Islet of Langerhans (tissue), 1 donor: ENCODE results near the gene JMJD6.
"Not testable (repeated sequence)": the region's sequence is repeated elsewhere in the genome, so short reads cannot be mapped to it uniquely, and the experiment has no call there.

Experiments used
- FAIRE-seq: peaks from one replicate; lab custom pipeline; 2011; peaks lifted over from hg19 to GRCh38; lab: Jason Lieb, UNC

JMJD6 gene

DNA sequence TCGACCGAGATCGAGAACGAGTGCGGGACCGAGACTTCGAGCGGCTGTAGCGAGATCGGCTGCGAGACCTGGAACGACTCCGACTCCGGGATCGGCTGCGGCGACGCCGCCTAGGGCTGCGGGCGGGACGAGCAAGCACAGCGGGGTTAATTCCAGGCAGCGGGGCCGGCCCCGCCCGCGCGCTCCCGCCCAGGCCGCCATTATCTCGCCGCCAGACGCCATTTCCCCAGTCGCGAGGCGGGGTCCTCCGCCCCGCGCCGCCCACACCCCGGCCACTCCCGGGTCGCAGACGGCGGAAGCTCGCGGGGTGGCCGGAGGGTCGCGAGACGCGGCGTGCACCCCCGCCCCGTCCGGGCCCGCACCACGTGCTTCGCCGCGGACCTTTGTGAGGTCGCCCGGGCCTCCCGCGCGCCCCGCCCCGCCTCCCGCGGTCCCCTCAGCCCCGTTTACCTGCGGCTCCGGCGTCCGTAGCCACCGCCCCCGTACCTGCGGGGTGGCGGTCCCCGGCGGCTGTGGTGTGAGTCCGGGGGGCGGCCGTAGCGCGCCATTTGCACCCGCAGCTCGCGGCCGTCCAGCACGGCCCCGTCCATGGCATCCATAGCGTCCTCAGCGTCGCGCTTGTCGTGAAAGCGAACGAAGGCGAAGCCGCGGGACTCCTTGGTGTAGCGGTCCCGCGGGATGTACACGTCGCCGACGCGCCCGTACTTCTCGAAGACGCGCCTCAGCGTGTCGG is 10.1 kb upstream of the JMJD6 start:
- no peak for FAIRE-seq

DNA sequence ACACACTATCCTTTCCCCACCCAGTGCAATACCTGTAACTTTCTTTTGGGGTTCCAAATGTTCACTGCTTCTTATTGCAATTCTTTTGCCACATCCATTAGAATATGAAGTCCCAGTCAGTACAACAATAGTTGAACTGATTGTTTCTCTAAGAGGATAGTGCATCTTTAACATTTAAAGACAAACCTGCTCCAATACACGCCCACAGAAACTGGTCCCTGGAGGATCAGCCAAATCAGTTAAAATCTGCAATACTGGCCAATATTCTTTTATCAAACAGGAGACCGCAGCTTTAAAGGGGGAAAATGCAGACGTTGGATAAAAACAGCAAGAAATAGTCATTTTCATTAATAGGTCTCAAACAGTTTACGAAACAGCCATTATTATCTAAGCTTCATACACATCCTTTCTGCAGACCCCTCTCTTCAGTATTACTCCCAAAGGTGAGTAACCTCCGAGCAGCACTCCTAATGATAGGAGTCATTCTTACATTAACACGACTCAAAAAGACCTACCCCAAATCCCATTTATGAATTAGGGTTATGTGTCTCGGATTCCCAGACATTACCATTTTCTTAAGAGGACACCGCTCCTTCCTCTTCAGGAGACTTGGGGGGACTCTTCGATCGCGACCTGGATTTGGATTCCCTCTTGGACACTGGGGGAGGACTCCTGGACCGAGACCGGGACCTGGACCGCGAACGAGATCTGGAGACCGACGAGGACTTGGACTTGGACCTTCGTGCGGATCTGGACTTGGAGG is 9.4 kb upstream of the JMJD6 start:
- FAIRE-seq = no peak

DNA sequence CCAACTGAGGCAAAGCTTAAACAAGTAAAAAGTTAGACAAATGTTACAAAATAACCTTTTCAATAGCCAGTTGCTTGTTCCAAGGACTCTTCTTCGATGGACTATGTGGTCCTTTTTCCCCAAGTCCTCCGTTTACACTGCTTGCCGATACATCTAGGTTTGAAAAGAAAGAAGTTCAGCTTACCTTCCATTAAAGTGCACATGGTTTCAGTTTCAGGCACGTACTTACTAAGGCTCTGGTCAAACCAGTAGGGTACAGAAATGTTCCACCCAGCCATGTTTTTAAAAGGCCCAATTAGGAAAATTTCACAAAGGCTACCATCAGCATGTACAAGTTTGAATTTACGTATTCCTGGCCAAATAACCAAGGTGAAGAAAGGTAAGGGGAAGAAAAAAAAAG is 8.6 kb upstream of the JMJD6 start:
- FAIRE-seq = no peak

DNA sequence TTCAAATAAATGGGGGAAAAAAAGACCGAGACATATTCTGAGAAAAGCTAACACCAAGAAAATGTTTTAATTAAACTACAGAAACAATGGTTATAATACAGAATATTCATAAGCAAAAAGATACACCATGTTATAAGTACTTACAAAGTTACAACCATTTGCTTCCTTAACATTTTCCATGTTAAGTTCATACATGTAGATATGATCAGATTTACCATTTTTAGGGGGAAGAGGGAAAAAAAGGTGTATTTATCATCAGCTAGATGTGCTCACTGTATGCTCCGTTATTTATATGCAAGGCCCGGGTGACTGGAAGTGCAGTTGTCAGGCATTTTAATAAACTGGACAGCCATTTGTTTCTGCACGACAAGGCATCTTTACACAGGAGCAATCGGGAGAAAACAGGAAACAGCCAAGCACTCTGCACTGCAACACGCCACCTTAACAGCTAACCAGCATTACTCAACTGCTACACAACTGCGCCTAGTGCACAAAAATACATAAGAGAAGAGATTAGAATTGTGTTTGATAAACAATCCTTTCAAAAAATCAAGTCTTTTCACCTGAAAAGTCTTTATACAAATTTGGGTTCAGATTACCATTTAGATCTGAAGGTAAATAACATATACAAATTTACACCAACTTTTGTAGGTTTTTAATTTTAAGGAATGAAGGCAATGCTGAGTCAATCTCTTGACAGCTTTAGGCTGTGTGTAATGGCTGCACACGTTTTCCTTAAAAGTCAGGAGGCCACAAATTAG is 7.9 kb upstream of the JMJD6 start:
- FAIRE-seq = no peak

DNA sequence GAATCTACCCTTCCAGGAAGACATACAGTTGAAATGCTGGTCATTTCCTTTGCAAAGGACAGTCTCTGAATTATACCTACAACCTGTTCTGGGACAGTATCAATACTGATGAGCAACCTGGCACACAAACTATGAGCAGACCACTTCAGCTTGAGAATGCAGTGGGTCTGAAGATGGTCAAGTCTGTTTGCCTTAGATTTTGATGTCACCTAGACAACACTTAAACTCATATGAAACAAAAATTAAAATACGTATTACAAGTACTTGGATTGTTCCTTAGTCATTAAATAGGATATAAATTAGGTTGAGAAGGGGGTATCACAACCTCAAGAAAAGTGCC is 7.2 kb upstream of the JMJD6 start:
- FAIRE-seq = no peak

DNA sequence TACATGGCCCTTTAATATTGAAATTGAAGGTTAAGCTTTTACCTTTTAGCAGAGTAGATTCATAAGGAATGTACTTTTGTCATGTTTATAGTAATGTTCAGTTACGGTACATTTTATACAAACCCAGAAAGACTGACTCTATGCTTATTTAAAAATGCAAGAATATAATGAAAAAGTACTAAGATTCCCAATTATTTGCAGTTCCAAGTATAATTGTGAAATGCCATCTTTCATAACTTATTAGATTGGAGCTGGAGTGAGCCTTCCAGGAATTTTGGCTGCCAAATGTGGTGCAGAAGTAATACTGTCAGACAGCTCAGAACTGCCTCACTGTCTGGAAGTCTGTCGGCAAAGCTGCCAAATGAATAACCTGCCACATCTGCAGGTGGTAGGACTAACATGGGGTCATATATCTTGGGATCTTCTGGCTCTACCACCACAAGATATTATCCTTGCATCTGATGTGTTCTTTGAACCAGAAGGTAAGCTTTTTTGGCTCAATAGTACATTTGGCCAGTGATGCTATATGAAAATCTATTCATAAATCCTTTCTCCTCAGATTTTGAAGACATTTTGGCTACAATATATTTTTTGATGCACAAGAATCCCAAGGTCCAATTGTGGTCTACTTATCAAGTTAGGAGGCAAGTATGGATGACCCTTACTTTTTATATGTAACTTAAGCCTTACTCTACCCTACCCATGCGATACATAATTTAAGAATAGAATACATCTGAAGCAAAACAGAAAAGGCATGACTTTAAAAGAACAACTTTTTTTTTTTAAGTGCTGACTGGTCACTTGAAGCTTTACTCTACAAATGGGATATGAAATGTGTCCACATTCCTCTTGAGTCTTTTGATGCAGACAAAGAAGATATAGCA is 6.6 kb upstream of the JMJD6 start:
- no peak for FAIRE-seq

DNA sequence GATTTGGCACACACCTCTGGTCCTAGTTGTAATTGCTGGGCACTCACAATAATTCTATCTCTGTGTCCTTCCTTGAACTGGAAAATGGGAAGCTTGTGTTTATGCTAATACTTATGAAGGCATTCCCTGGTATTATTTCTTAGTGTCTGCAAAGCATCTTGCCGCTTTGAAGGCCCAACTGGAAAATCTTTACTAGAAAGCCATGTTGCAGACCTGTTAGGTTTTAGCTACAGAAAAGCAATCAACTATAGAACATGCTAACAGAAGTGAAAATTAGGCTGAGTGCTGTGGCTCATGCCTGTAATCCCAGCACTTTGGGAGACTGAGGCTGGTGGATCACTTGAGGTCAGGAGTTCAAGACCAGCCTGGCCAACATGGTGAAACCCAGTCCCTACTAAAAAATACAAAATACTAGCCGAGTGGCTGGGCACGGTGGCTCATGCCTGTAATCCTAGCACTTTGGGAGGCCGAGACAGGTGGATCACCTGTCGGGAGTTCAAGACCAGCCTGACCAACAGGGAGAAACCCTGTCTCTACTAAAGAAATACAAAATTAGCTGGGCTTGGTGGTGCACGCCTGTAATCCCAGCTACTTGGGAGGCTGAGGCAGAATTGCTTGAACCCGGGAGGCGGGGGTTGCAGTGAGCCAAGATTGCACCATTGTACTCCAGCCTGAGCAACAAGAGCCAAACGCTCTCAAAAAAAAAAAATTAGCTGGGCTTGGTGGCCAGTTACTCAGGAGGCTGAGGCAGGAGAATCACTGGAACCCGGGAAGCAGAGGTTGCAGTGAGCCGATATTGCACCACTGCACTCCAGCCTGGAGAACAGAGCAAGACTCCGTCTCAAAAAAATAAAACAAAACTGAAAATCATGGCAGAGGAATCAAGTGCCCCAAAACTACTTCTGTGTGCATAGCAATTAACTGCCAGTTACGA is 5.7 kb upstream of the JMJD6 start:
- FAIRE-seq = not testable (repeated sequence)

DNA sequence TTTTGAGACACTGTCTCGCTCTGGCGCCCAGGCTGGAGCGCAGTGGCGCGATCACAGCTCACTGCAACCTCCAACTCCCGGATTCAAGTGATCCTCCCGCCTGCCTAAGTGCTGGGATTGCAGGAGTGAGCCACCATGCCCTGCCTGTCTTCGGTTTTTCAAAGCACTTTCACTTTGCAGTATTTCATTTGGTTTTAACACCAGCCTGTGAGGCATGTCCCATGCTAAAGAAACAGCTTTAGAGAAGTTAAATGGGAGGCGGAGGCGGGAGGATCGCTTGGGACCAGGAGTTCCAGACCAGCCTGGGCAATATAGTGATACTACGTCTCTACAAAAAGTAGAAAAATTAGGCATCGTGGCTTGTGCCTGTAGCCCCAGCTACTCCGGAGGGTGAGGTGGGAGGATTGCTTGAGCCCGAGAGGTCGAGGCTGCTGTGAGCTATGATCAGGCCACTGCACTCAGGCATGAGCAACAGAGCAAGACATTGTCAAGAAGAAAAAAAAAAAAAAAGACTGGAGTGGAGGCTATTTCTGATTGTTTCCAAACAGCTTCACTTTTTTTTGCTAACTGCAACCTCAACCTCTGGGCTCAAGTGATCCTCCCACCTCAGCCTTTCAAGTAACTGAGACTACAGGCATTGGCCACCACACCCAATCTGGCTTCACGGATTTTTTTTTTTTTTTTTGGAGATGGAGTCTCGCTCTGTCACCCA is 1.5 kb upstream of the JMJD6 start:
- FAIRE-seq = no peak

DNA sequence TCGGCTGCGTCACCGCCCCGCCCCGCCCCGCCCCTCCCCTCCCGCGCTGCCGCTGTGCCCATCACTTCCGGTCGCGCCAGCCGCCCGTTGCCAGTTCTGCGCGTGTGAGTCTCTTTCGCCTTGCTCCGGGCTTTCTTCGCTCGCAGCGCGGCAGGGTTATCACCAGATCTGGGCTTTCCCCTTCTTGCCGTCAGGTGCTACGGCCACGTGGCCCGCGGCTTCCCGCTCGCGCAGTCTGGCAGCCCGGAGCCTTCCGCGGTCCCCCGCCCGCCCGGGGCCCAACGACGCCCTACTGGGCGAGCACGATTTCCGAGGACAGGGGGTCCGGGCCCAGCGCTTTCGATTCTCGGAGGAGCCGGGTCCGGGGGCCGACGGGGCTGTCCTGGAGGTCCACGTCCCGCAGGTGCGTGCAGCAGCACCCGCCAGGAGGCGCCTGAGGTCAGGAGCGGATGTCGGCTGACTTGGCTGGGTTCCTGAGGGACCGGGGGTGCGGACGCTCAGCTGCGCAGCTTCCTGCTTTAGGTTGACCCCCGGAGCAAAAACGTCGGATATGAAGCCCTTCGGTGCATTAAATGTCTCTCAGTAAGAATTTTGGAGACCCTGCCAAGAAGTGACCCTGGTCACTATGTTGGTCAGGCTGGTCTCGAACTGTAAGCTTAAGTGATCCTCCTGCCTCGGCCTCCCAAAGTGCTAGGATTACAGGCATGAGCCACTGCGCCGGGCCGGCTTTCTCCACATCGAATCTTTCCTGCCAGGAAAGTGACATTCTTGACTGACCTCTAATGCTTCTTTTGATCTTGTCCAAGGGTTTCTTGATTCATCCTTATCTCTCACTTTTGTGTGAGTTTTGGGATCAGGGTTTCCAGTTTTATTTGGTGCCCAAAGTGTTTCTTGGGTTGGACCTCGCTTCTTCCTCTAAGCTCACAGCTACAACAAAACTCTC is 641 bp upstream of the JMJD6 start, which contains the start of gene METTL23:
TSS of gene METTL23 (plus strand) at position 64 of the 943 bp plus-strand sequence. CDS start 2,872 bp downstream, outside the sequence.
- no peak for FAIRE-seq

DNA sequence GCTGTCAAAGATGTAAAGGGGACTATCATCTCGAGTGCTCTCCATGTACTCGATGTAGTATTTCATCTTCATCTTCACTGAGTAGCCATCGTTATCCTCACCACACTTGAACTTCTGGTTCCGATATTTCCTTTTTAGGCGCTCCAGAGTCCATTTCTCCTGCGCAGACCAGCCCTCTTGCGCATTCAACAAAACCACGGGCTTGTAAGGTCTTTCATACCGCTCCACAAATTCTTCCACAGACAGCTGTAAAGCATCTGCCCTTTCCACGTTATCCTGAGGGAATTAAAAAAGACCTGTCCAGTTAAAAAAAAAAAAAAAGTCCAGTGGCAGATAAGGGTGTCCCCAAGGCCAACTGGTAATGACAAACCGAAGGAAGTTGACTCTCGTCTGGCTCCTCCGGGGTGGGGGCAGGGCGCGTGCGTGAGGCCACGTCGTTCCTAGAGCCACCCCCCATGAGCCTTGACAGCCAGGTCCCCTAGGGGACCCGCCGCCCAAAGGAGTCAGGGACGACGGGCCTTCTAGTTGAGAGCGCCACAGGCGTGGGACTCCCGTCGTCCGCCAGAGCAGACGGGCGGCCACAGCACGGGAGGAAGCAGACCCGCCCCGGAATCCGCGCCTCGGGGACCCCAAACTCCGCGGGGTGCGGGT is 701 bp downstream of the JMJD6 start:
- FAIRE-seq = no peak

DNA sequence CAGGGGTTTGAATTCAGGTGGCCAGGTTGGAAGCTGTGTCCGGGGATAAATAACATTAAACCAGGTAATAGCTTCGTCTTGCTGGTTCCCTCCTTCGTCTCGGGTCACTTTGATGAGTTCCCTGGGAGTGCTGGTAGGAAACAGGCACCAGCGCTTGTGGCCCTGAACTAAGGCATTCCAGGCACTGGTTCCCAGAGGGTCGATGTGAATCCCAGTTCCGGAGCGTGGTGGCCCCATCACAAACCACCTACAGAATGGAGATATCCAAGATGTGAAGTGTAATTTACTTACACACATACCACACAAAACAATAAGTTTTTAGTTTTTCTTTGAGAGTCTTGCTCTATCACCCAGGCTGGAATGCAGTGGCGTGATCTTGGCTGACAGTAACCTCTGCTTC is 2.6 kb downstream of the JMJD6 start:
- no peak for FAIRE-seq

DNA sequence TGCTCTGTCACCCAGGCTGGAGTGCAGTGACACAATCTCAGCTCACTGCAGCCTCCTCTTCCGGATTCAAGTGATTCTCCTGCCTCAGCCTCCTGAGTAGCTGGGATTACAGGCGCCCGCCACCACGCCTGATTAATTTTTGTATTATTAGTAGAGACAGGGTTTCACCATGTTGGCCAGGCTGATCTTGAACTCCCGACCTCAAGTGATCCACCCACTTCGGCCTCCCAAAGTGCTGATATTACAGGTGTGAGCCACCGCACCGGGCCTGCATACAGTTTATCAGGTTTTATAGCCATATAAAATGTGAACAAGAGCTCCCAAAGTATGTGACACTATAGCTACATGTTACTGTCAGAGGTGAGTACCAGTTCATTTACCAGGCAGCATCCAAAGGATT is 3.4 kb downstream of the JMJD6 start:
- not testable (repeated sequence) for FAIRE-seq

DNA sequence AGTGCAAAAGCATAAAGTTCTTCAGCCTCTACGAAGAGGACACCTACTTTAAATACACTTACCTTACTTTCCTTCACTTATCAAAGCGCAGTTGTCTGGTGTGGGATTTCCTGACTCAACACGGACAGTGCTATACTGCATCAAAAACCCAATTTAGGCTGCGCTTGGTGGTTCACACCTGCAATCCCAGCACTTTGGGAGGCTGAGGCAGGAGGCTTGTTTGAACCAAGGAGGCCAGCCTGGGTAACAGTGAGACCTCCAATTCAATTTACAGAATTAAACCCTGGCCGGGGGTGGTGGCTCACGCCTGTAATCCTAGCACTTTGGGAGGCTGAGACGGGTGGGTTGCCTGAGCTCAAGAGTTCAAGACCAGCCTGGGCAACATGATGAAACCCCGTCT is 4.1 kb downstream of the JMJD6 start:
- FAIRE-seq = no peak

DNA sequence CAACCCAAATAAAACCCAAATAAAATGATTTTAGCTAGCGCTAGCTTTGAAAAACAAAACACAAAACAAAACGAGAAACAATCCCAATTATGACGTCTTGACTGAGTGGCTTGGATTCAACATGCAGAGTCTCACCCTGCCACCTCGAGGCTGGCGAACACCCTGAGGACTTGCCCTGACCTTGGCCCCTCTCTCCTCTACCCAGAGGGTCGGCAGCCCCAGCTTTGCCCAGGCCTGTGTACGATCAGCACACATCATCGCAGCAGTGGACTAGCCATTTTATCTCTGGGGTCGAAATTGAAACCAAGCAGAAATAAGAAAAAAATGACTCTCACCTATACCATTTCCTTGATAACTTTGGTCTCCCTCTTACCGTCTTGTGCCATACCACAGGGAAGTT is 4.9 kb downstream of the JMJD6 start:
- FAIRE-seq = no peak

DNA sequence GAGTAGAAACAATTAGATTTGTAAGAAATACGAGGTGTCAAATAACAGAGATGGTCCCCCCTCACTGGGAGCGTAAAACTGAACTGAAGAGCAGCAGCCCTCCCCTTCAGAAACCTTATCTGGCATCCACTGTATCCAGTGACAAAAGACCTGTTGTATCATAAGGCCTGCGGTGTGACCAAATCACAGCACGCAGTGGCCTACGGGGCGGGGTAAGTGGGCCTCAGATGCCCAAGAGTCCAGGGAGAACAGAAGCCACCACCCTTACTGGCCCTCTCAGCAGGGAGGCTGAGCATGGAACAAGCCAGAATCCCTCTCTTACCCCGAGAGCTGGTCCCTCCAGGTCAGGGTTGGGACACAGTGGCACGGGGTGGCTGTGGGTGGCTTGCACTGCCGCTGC is 5.5 kb downstream of the JMJD6 start:
- no peak for FAIRE-seq

DNA sequence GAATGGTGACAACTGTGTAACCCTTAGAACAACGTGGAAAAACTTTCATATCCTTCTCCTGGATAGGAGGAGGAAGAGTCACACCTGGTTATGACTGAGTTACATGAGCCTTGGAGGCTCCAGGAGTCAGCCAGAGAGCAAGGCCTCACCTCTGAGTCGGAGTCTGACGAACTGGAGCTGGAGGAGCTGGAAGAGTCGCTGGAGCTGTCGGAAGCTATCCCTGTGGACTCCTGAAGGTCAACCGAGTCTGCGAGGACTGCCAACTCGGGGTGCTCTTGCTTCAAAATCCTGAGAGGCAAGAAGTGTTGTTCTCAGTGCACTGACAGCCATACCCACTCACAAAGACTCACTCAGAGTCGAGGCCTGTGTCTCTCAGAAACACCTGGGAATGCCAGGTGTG is 6.2 kb downstream of the JMJD6 start:
- FAIRE-seq = no peak

DNA sequence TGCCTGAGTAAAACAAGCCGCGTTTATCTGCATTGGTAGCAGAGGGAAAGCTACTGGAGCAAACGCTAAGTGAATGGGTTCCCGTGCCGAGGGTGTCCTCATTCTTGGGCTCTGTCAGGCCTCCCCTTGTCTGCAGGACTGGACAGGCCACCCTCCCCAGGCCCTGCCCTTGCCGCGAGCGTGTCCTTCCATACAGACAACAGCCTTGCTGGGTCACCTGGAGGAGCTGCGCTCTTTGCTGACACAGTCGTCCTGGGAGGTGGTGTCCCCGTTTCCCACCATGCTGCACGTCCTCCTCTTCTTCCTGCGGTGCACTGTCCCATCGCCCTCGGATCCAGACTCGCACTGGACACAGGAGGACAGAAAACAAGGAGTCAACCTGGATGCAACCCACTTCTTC is 7.9 kb downstream of the JMJD6 start:
- no peak for FAIRE-seq

DNA sequence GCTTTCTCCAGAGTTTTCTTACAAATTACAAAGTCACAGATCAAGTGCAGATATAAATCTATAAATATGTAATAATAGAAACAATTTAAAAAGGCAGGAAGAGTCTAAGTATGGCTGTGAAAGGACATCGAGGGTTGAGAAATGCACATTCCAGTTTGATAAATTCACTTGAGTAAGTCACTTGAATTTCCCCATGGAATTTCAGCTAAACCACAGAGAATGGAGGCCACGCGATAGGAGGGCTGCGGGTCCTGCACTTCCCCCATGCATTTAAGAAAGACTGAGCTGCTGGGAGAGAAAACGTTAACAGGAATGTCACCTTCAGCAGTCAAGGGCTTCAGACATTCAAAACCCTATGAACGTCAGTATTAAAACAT is 9.6 kb downstream of the JMJD6 start:
- FAIRE-seq = no peak
